ENCODE measurements around the gene ARAP1.

DNA sequence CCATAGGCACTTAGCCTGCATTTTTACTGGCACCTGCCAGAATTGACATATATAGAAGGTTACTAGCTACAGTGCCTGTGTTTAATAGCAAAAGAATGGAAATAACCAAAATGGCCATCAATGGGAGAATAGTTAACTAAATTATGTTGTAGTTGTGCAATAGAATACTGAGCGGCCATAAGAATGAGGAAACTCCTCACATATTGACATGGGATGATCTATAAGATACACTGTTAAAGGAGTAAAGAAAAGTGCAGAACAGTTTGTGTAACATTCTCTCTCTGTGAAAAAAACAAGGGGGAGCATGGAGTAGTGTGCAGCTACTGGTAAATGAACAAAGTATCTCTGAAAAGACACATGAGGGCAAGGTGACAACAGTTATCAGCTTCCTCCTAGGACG, 21.5 kb downstream of the ARAP1 start:
- TF ChIP-seq, protein P1, sequence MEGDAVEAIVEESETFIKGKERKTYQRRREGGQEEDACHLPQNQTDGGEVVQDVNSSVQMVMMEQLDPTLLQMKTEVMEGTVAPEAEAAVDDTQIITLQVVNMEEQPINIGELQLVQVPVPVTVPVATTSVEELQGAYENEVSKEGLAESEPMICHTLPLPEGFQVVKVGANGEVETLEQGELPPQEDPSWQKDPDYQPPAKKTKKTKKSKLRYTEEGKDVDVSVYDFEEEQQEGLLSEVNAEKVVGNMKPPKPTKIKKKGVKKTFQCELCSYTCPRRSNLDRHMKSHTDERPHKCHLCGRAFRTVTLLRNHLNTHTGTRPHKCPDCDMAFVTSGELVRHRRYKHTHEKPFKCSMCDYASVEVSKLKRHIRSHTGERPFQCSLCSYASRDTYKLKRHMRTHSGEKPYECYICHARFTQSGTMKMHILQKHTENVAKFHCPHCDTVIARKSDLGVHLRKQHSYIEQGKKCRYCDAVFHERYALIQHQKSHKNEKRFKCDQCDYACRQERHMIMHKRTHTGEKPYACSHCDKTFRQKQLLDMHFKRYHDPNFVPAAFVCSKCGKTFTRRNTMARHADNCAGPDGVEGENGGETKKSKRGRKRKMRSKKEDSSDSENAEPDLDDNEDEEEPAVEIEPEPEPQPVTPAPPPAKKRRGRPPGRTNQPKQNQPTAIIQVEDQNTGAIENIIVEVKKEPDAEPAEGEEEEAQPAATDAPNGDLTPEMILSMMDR (optimal IDR thresholded peaks at IDR 0.05 in 1 of 3, IDR thresholded peaks at IDR 0.05 in 1 of 3, conservative IDR thresholded peaks at IDR 0.05 in 1 of 3; ENCODE audit: extremely low read depth in 1 of 3, insufficient read depth in 2 of 3, low read length in 3 of 3): no peak
- no peak for TF ChIP-seq EZH2 (IDR thresholded peaks at IDR 0.05; ENCODE audit: low read length)
